HepG2 (cell line): ENCODE measurements around the gene OAS1. TPM values are rescaled to one million over a fixed set of nuclear protein-coding genes. Genes with fewer than 3 reads are reported as not detected.

Experiments used
- BCL6 ChIP-seq: IDR thresholded peaks from 2 replicates; pipeline ENCODE4 v1.6.1; 2016; ENCODE audit warnings: missing genetic modification reagents, missing compliant biosample characterization
- FOXJ3 ChIP-seq: sonication (generic); formaldehyde crosslinking; IDR thresholded peaks from 2 replicates; pipeline ENCODE4 v1.4.0; 2020; ENCODE audit warnings: missing genetic modification reagents, mild to moderate bottlenecking, borderline replicate concordance
- TP53 ChIP-seq: sonication (generic); formaldehyde crosslinking; conservative IDR thresholded peaks from 2 replicates; pipeline ENCODE4 v1.4.0; 2020; ENCODE audit warnings: missing genetic modification reagents
- ZFP36L2 ChIP-seq: sonication (generic); formaldehyde crosslinking; IDR thresholded peaks from 2 replicates; pipeline ENCODE4 v1.4.0; 2020; ENCODE audit warnings: missing genetic modification reagents
- ZFP37 ChIP-seq: sonication (generic); formaldehyde crosslinking; IDR thresholded peaks from 2 replicates; pipeline ENCODE4 v1.4.0; 2020; ENCODE audit warnings: missing genetic modification reagents, borderline replicate concordance
- ZKSCAN1 ChIP-seq: fragments of 150-350 bp; IDR thresholded peaks from 2 replicates; pipeline ENCODE4 v1.6.1; 2014; ENCODE audit warnings: low read length
- ZMYM3 ChIP-seq: sonication (generic); formaldehyde crosslinking; IDR thresholded peaks from 2 replicates; pipeline ENCODE4 v1.5.1; 2020; ENCODE audit warnings: mild to moderate bottlenecking, missing genetic modification reagents
- ZNF598 ChIP-seq: sonication (generic); formaldehyde crosslinking; IDR thresholded peaks from 2 replicates; pipeline ENCODE4 v1.5.1; 2020; ENCODE audit warnings: mild to moderate bottlenecking, missing genetic modification reagents, borderline replicate concordance
- ZNF629 ChIP-seq: sonication (generic); formaldehyde crosslinking; conservative IDR thresholded peaks from 2 replicates; pipeline ENCODE4 v1.5.0; 2020; ENCODE audit warnings: missing genetic modification reagents
- ZSCAN9 ChIP-seq: IDR thresholded peaks from 2 replicates; pipeline ENCODE4 v1.6.1; 2016; ENCODE audit warnings: borderline replicate concordance
- polyA plus RNA-seq, 8 experiments: library from polyadenylated mRNA; depleted of rRNA in 3 of 8; stranded (reverse) in 7 of 8; unstranded in 1 of 8; fragments of >200 nt; fragmentation: Illumina TruSeq in 4 of 8; extraction: Trizol in 4 of 8; gene quantifications; 2 replicates each; pipeline versions ENCODE4 v1.2.1 to v1.2.3, GENCODE V29; 2011 to 2016; ENCODE audit warnings: low read depth in 4 of 8, missing spikeins in 1 of 8, mixed read lengths in 1 of 8; ENCODE audit not compliant: insufficient read depth in 1 of 8
- total RNA-seq, 5 experiments: library from RNA; depleted of rRNA; stranded (reverse); fragments of >200 nt; fragmentation: Illumina TruSeq; extraction: Trizol; gene quantifications; 2 replicates each; pipeline ENCODE4 v1.2.3, GENCODE V29; 2016; ENCODE audit warnings: low read depth in 1 of 5
- TF ChIP-seq, protein P1 (sequence below): sonication (generic); formaldehyde crosslinking; IDR thresholded peaks from 2 replicates; pipeline ENCODE4 v1.8.1; 2022; ENCODE audit warnings: mild to moderate bottlenecking, missing genetic modification reagents
- TF ChIP-seq, protein P2 (sequence below): sonication (generic); formaldehyde crosslinking; IDR thresholded peaks from 2 replicates; pipeline ENCODE4 v1.4.0; 2020; ENCODE audit warnings: mild to moderate bottlenecking, missing genetic modification reagents
- TF ChIP-seq, protein P3 (sequence below): IDR thresholded peaks from 2 replicates; pipeline ENCODE4 v1.6.1; 2016; ENCODE audit warnings: missing genetic modification reagents, missing compliant biosample characterization
- TF ChIP-seq, protein P4 (sequence below): sonication (generic); formaldehyde crosslinking; IDR thresholded peaks from 2 replicates; pipeline ENCODE4 v1.4.0; 2020; ENCODE audit warnings: missing genetic modification reagents, borderline replicate concordance
- TF ChIP-seq, protein P5 (sequence below): sonication (generic); formaldehyde crosslinking; IDR thresholded peaks from 2 replicates; pipeline ENCODE4 v1.5.1; 2020; ENCODE audit warnings: missing genetic modification reagents, mild to moderate bottlenecking, borderline replicate concordance

The OAS1 gene
- total and polyA plus RNA-seq, 2 of the 13 experiments (the other 11 are each of a cell fraction or from before 2014, with no cell fraction given): 6.5 to 10.6 TPM

DNA sequence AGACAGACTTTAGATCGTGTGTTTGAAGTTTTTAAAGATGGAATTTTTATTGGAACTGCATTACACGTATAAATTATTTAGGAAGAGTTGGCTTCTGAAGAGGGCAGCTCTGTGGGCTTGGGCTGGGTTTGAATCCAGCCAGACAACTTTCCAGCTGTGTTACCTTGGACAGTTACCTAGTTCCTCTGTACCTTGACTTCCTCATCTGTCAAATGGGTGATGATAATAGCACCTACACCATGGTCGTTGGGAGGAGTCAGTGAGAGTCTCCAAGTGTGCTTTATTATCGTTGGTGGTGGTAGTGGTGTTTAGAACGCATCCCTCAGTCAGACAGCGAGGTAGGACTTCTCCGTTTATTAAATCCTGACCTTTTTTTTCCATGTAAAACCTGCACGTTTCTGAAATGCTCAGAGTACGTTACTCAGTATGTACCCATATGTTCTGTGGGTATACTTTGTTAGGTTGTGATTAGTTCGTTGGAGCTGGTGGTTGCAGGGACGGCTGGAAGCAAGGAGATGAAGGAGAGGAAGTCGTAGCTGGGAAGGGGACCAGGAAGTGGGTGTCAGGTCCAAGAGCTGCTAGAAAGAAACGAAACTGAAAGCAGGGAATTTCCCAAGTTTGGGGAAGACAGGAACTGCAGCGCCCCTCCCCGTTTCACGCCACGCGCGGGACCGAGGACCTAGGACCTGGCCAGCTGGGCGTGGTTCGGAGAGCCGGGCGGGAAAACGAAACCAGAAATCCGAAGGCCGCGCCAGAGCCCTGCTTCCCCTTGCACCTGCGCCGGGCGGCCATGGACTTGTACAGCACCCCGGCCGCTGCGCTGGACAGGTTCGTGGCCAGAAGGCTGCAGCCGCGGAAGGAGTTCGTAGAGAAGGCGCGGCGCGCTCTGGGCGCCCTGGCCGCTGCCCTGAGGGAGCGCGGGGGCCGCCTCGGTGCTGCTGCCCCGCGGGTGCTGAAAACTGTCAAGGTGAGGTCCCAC is 31.3 kb downstream of the OAS1 start, which contains the start of gene OAS3 (continued):
- TF ChIP-seq, protein P1, sequence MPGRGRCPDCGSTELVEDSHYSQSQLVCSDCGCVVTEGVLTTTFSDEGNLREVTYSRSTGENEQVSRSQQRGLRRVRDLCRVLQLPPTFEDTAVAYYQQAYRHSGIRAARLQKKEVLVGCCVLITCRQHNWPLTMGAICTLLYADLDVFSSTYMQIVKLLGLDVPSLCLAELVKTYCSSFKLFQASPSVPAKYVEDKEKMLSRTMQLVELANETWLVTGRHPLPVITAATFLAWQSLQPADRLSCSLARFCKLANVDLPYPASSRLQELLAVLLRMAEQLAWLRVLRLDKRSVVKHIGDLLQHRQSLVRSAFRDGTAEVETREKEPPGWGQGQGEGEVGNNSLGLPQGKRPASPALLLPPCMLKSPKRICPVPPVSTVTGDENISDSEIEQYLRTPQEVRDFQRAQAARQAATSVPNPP (CRISPR knock-in tag): peak; percentile 18; the same call in 1 of the 2 replicates
- TF ChIP-seq, protein P2, sequence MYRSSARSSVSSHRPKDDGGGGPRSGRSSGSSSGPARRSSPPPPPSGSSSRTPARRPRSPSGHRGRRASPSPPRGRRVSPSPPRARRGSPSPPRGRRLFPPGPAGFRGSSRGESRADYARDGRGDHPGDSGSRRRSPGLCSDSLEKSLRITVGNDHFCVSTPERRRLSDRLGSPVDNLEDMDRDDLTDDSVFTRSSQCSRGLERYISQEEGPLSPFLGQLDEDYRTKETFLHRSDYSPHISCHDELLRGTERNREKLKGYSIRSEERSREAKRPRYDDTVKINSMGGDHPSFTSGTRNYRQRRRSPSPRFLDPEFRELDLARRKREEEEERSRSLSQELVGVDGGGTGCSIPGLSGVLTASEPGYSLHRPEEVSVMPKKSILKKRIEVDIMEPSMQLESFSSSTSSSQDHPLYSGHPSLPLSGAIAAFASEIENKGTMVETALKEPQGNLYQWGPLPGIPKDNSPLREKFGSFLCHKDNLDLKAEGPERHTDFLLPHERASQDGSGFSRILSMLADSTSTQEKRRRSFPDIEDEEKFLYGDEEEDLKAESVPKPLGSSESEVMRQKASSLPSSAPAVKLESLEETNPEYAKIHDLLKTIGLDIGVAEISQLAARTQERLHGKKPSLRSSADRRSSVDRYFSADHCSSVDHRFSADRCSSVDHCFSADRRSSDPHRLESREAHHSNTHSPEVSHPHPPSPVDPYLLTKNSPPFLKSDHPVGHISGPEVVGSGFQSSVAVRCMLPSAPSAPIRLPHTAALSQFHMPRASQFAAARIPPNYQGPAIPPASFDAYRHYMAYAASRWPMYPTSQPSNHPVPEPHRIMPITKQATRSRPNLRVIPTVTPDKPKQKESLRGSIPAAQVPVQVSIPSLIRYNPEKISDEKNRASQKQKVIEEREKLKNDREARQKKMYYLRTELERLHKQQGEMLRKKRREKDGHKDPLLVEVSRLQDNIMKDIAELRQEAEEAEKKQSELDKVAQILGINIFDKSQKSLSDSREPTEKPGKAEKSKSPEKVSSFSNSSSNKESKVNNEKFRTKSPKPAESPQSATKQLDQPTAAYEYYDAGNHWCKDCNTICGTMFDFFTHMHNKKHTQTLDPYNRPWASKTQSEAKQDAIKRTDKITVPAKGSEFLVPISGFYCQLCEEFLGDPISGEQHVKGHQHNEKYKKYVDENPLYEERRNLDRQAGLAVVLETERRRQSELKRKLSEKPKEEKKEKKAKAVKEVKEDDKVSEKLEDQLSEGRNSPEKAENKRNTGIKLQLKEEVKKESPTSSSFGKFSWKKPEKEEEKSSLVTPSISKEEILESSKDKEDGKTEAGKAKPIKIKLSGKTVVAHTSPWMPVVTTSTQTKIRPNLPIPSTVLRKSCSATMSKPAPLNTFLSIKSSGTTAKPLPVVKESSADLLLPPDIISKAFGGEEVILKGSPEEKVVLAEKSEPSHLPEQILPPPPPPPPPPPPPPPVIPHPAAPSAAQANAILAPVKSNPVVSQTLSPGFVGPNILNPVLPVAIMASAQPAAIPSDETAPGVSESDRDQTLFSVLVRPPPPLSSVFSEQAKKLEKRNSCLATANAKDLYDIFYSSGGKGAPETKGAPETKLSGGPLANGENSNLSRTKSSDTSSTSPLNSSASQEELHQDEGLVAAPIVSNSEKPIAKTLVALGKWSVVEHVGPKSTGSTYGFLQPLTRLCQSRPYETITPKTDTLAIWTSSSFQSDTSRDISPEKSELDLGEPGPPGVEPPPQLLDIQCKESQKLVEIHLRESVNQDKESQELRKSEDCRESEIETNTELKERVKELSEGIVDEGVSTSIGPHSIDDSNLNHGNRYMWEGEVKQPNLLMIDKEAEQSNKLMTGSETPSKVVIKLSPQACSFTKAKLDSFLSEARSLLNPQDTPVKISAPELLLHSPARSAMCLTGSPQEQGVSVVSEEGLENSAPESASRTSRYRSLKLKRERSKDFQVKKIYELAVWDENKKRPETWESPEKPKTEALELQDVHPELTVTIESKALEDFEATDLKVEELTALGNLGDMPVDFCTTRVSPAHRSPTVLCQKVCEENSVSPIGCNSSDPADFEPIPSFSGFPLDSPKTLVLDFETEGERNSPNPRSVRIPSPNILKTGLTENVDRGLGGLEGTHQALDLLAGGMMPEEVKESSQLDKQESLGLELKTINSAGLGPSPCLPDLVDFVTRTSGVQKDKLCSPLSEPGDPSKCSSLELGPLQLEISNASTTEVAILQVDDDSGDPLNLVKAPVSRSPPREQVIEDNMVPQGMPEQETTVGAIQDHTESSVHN (CRISPR knock-in tag): no peak
- TF ChIP-seq ZSCAN9 (CRISPR knock-in tag): 0 out of 2 replicates have a peak, but pooled peaks have one; percentile 46
- no peak for TF ChIP-seq ZFP36L2 (CRISPR knock-in tag)
- TF ChIP-seq ZFP37: no peak
- 0 out of 2 replicates have a peak, but pooled peaks have one; percentile 30 for TF ChIP-seq BCL6
- TF ChIP-seq, protein P3, sequence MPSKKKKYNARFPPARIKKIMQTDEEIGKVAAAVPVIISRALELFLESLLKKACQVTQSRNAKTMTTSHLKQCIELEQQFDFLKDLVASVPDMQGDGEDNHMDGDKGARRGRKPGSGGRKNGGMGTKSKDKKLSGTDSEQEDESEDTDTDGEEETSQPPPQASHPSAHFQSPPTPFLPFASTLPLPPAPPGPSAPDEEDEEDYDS (CRISPR knock-in tag): peak; percentile 32; the same call in 1 of the 2 replicates
- TF ChIP-seq ZNF598: 0 out of 2 replicates have a peak, but pooled peaks have one; percentile 47
- TF ChIP-seq FOXJ3 (CRISPR knock-in tag): no peak
- TF ChIP-seq ZNF629 (CRISPR knock-in tag): peak; percentile 95
- TF ChIP-seq, protein P4, sequence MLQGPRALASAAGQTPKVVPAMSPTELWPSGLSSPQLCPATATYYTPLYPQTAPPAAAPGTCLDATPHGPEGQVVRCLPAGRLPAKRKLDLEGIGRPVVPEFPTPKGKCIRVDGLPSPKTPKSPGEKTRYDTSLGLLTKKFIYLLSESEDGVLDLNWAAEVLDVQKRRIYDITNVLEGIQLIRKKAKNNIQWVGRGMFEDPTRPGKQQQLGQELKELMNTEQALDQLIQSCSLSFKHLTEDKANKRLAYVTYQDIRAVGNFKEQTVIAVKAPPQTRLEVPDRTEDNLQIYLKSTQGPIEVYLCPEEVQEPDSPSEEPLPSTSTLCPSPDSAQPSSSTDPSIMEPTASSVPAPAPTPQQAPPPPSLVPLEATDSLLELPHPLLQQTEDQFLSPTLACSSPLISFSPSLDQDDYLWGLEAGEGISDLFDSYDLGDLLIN (CRISPR knock-in tag): peak; percentile 74; the same call in 1 of the 2 replicates
- TF ChIP-seq TP53: 0 out of 2 replicates have a peak, but pooled peaks have one; percentile 32
- no peak for TF ChIP-seq ZKSCAN1
- peak; percentile 76 for TF ChIP-seq ZMYM3 (CRISPR knock-in tag)
- TF ChIP-seq, protein P5, sequence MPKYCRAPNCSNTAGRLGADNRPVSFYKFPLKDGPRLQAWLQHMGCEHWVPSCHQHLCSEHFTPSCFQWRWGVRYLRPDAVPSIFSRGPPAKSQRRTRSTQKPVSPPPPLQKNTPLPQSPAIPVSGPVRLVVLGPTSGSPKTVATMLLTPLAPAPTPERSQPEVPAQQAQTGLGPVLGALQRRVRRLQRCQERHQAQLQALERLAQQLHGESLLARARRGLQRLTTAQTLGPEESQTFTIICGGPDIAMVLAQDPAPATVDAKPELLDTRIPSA (CRISPR knock-in tag): 0 out of 2 replicates have a peak, but pooled peaks have one; percentile 45
